AG09309 (cell line): Measurements from ENCODE around the gene HLA-DRB1.

Experiments
- DNase-seq: peaks from one replicate; pipeline ENCODE4 v3.0.0-alpha.2; 2010; ENCODE audit warnings: low read depth
- H3K4me3 ChIP-seq: 2 replicates; pipeline ENCODE4 v1.5.1; 2011; ENCODE audit warnings: mild to moderate bottlenecking, low read depth, low read length, moderate library complexity; ENCODE audit not compliant: control insufficient read depth
- TF ChIP-seq, protein P1 (sequence below): IDR thresholded peaks from 2 replicates; pipeline ENCODE4 v1.5.1; 2011; ENCODE audit warnings: mild to moderate bottlenecking, low read depth, low read length, inconsistent platforms; ENCODE audit not compliant: insufficient read depth, control insufficient read depth; ENCODE audit errors: missing control alignments

HLA-DRB1 gene

DNA sequence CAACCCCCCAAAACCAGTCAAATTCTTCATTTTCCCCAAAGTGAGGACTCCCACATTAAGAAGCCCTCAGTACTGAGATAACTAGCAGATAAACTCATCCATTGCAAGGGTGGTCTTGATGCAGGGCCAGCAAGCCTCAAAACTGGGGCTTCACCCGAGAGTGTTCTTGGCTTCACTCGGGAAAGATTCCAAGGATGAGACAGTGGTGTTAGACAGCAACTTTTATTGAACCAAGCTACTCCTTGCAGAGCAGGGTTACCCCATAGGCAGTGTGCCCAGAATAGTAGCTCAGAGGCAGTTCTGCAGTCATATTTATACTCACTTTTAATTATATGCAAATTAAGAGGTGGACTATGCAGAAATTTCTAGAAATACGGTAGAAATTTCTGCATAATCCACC lies 31.7 kb upstream of the HLA-DRB1 start:
- TF ChIP-seq, protein P1, sequence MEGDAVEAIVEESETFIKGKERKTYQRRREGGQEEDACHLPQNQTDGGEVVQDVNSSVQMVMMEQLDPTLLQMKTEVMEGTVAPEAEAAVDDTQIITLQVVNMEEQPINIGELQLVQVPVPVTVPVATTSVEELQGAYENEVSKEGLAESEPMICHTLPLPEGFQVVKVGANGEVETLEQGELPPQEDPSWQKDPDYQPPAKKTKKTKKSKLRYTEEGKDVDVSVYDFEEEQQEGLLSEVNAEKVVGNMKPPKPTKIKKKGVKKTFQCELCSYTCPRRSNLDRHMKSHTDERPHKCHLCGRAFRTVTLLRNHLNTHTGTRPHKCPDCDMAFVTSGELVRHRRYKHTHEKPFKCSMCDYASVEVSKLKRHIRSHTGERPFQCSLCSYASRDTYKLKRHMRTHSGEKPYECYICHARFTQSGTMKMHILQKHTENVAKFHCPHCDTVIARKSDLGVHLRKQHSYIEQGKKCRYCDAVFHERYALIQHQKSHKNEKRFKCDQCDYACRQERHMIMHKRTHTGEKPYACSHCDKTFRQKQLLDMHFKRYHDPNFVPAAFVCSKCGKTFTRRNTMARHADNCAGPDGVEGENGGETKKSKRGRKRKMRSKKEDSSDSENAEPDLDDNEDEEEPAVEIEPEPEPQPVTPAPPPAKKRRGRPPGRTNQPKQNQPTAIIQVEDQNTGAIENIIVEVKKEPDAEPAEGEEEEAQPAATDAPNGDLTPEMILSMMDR = no peak
- H3K4me3 ChIP-seq = no peak overlapping the region
- DNase-seq = no peak

DNA sequence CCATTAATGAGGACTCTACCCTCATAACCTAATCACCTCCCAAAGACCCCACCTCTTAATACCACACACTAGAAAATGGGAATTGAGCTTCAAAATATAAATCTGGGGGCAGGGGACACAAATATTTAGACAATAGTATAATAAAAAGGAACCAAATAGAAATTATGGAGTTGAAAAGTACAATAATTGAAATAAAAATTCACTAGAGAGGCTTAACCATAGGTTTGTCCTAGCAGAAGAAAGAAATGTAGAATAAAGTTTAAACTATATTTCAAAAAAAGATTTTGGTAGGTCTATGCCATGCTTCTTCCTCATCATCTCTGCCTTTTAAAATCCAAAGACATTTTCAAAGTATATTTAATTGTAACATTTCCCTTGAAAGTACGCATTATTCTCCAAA lies 28.1 kb upstream of the HLA-DRB1 start:
- TF ChIP-seq, protein P1 = no peak
- no peak for DNase-seq
- no peak overlapping the region for H3K4me3 ChIP-seq

GRCh38 chr6:32615885-32616532 lies 26.4 kb upstream of the HLA-DRB1 start:
- no peak for DNase-seq
- no peak overlapping the region for H3K4me3 ChIP-seq
- TF ChIP-seq, protein P1 = no peak

GRCh38 chr6:32614366-32615081 lies 24.9 kb upstream of the HLA-DRB1 start:
- no peak for DNase-seq
- TF ChIP-seq, protein P1 = no peak

DNA sequence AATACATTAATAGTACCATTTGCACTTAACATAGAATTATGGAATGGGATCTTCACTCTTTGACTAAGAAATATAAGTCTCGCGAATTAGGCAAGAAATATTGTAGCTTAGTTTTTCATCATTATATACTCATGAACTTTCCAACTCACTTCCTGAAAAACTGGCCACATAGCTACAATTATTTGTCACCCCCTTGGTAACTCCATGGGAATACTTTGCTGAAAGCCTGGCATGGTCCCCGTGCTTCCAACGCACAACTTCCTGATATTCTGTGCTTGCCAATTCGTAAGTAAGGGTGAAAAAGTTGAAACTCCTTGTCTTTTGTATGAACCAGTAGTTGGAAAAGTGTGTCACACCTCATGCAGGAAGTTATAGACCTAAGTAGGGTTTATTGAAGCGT lies 23.8 kb upstream of the HLA-DRB1 start:
- H3K4me3 ChIP-seq = no peak overlapping the region
- DNase-seq = no peak
- TF ChIP-seq, protein P1 = no peak

More at GRCh38 chr6:32614366-32615081, 24.9 kb upstream of the HLA-DRB1 start:
- no peak overlapping the region for H3K4me3 ChIP-seq

DNA sequence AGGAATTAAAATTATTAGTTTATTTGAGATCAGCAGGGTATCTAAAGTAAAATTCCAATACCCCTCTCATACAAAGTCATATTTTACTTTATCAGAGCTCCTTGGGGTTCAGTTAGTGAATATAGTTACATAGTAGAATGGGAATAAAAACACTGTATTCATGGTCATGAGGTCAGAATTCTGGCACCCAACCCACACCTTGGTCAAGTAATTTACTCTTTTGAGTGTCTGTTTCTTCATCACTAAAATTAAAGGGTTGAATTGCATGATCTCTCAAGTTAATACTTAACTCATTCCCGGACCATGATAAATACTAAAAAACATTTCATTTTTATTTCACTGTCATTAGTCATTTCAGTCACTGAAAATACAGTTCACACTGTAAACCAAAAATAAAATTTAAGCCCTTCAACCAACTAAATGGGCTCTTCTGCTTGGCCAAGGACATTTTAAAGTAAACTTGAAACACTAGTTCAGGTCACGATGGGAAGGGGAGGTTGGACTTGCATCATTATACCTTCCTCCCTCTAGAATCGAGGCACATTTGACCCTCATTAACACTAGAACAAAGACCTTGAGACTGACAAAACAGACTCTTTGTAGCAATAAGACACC lies 21.1 kb upstream of the HLA-DRB1 start:
- DNase-seq = no peak
- TF ChIP-seq, protein P1 = no peak
- H3K4me3 ChIP-seq = no peak overlapping the region
